Measurements from ENCODE around the gene MYO1D. TPM values are rescaled to one million over a fixed set of nuclear protein-coding genes. Genes with fewer than 3 reads are reported as not detected.
"Not testable (repeated sequence)": the region's sequence is repeated elsewhere in the genome, so short reads cannot be mapped to it uniquely, and the experiment has no call there.

The MYO1D gene
- total RNA-seq, 1 experiment from 2014 or later, result 29.9 TPM

GRCh38 chr17:32451879-32452278, 425.0 kb downstream of the MYO1D start:
- Mint-ChIP-seq H3K4me3 (no peak overlapping the region), H3K9me3 (peaks cover 5% of the 10 kb centered on the region; the same call in 1 of the 2 replicates), H3K27ac (no peak overlapping the region), H3K36me3 (peaks cover 82% of the 10 kb centered on the region), H3K27me3 (ENCODE audit: low read depth) (no peaks in the 10 kb centered on the region), H3K4me1 (peaks cover 2% of the 10 kb centered on the region; the same call in 1 of the 2 replicates)
- ChIA-PET CTCF (no interaction called here), POLR2A (no interaction called here)
- ATAC-seq (no peak), DNase-seq (ENCODE audit: low spot score) (no peak)
- TF ChIP-seq MLX (CRISPR knock-in tag; IDR thresholded peaks at IDR 0.05), result no peak
- TF ChIP-seq MAX (CRISPR knock-in tag; IDR thresholded peaks at IDR 0.05), result no peak
- TF ChIP-seq ZNF532 (CRISPR knock-in tag; IDR thresholded peaks at IDR 0.05; ENCODE audit: borderline replicate concordance), result no peak
- no peak for TF ChIP-seq CBFB (CRISPR knock-in tag; IDR thresholded peaks at IDR 0.05; ENCODE audit: low read depth)
- no peak for TF ChIP-seq CDX4 (CRISPR knock-in tag; IDR thresholded peaks at IDR 0.05; ENCODE audit: borderline replicate concordance)
- no peak for TF ChIP-seq ZNF416 (CRISPR knock-in tag; IDR thresholded peaks at IDR 0.05)
- no peak for TF ChIP-seq NR1H2 (CRISPR knock-in tag; IDR thresholded peaks at IDR 0.05)
- TF ChIP-seq E2F5 (CRISPR knock-in tag; IDR thresholded peaks at IDR 0.05), result no peak
- TF ChIP-seq RORB (CRISPR knock-in tag; IDR thresholded peaks at IDR 0.05), result no peak
- TF ChIP-seq E2F1 (CRISPR knock-in tag; IDR thresholded peaks at IDR 0.05), result no peak
- TF ChIP-seq ZNF232 (CRISPR knock-in tag; IDR thresholded peaks at IDR 0.05), result no peak
- TF ChIP-seq ZNF138 (CRISPR knock-in tag; conservative IDR thresholded peaks at IDR 0.05), result no peak
- TF ChIP-seq ESRRA (CRISPR knock-in tag; IDR thresholded peaks at IDR 0.05; ENCODE audit: borderline replicate concordance), result no peak
- no peak for TF ChIP-seq PREB (CRISPR knock-in tag; IDR thresholded peaks at IDR 0.05; ENCODE audit: borderline replicate concordance)
- no peak for TF ChIP-seq ZNF263 (CRISPR knock-in tag; IDR thresholded peaks at IDR 0.05; ENCODE audit: low read depth)

- POLR2A ChIA-PET; H3K27me3 Mint-ChIP-seq (ENCODE audit: low read depth); H3K9me3 Mint-ChIP-seq; H3K4me3 Mint-ChIP-seq; H3K27ac Mint-ChIP-seq; CTCF ChIA-PET; DNase-seq (ENCODE audit: low spot score); ATAC-seq: not testable (repeated sequence)
- H3K4me1 Mint-ChIP-seq, result peaks cover 17% of the 10 kb centered on the region
- H3K36me3 Mint-ChIP-seq, result peaks cover 83% of the 10 kb centered on the region
Measured at GRCh38 chr17:32450379-32450778, 426.5 kb downstream of the MYO1D start.
